Activated CD4-positive, alpha-beta T cell treated with anti-CD3 and anti-CD28 coated beads for 4 hours (primary cell): ENCODE data around the gene CACNA1G.

Experiments used
- DNase-seq, 2 donors: peaks; one replicate each; pipeline ENCODE4 v3.0.0-alpha.2; 2020

The CACNA1G gene

GRCh38 chr17:50635732-50635981 lies 75.1 kb downstream of the CACNA1G start:
- no peak for DNase-seq

DNA sequence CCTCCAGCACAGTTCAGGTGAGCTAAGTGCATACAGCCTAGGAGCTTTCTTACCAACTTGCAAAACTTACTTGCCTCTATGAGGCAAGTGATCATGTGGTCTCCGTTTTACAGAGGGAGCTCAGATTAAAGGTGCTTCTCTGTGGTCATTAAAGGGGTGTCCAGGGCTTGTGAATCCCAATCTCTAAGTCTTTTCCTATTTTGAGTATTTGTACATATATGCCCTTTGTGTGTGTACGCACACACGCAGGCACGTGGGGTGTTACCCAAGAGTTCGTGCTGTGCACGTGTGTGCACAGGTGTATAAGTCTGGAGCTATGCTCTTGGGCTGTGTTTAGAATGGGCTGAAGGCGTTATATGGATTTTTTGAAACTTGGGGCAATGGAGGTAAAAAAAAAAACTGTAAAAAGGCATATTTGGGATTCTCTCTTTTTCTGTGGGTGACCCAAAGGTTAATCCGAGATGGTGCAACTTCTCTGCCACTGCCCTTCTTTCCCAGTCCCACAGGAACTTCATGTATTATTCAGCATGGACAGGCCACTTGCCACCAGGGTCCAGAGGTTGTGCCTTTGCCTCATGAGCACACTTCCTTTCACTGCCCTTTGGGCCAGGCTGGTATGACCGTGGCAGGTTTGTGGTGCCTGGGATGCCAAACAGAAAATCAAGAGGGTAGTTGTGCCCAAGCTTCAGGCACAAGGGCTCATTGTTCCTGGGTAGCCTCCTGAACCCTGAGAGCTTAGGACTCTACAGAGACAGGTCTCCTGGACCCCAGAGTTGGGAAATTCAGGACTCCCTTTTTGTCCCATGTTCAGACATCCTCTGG lies 75.7 kb downstream of the CACNA1G start:
- no peak for DNase-seq

GRCh38 chr17:50636804-50637195 lies 76.3 kb downstream of the CACNA1G start:
- DNase-seq = no peak

DNA sequence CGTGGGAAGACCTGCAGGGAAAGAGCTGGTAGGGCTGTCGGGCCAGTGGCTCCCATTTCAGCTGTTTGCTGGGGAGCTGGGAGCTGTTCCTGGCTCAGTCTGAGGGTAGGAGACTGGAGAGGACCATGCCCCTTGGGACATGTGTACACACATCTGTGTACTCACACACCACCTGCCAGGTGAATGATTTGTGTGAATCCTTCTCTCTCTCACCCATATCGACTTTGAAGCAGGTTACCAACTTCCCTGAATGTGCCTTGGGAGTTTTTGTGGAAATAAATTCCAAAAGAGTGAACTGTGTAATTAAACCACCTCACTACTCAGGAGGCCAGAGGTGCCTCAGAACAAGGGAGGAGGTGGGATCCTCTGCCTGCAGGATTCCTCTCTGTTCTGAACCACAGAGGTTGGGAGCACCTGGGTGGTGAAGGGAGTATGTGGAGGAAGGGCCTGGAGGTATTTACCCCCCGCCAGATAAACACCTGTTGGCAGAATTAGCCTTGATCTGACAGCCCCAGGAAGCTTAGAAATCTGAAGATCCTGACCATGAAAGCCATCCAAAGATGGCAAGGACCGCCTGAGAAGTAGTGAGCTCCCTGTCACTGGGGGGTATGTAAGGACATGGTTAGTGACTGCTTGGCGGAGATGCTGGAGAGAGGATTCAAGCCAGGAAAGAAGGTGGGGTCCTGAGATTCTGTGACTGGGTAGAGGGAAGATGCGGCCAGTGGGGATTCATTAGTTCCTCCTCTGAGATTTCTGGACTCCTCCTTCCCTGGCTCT lies 77.5 kb downstream of the CACNA1G start:
- no peak for DNase-seq

DNA sequence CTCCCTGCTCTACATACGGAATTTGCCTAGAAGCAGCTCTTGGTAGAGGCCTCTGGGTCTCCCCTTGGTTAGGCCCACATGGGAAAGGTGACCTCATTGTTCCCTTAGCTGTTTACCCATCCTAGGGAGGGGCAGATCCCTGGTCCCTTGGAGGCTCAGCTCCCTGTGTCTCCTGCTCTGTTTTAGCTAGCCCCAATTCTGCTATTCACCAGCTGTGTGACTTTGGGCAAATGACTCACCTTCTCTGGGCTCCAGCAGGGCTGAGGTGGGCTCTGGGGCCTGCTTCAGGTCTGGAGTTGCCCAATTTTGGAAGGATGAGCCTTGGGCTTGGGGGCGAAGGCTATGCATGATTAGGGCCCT lies 78.1 kb downstream of the CACNA1G start:
- no peak for DNase-seq

GRCh38 chr17:50638966-50639713 lies 78.6 kb downstream of the CACNA1G start:
- no peak for DNase-seq

DNA sequence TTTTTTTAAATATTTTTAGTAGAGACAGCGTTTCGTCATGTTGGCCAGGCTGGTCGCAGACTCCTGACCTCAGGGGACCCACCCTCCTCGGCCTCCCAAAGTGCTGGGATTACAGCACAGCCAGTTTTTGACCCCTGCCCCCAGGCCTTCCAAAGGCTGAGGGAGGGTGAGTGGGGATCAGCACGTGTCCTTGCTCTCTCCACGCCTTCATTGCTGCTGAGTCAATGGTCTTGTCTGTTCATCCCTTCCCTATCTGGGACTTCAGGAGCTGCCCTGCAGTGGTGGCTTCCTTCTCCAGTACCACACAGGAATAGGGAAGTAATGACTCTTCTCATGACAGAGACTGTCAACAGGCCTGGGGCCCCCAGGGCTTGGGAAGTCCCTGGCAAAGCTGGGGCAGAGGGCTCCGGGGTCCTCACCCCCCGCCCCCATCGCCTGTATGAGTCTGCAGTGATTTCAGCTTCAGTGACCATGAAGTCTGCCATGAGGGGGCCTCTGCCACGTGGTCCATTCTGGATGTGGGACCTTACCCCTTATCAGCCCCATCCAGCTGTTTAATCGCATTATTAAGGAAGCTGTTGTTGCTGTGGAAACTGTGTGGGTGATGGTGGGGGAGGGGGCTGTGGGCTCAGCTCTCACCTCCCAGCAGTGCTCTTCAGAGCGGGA lies 80.3 kb downstream of the CACNA1G start:
- no peak for DNase-seq

- no peak for DNase-seq
Observed at GRCh38 chr17:50641357-50641756, 80.8 kb downstream of the CACNA1G start.

- no peak for DNase-seq
Observed at GRCh38 chr17:50642071-50642721, 81.7 kb downstream of the CACNA1G start.

DNA sequence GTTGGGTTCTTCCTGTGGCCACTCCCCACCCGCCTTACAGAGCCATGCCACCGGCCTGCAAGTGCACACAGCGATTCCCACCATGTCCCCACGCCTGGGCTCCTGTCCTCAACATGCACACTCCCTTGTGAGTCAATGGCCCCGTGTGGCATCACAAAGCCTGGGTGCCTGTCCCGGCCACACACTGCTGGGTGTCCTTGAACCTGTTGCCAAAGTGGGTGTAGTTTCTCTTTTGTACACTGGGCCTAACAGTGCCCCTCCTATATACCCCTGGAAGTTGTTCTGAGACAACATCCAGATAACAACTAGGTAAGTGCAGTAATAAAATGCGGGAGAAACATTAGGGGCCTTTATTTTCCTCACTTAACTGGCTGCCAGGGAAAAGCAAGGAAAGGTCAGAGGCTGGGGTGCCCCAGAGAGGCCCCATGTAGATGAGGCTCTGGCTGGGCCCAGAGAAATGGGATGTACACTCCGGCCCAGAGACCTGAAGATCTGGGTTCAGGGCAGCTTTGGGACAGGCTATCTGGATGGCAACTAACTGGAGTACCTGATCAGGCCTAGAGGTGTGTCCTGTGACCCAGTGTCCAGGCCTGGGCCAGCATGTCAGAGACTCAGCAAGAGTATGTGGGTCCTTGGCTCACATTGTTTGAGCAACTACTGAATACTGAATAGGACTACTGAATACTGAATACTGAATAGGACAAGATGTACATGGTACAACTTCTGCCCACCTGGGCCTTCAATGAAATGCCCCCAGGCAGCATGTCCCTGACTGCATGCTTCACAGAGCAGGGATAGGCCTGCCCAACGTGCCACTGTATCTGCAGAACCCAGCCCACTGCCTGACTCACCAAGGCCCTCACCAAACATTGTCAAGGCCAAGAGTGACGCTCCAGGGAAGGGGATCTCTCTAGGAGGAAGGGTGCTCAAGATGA lies 82.5 kb downstream of the CACNA1G start:
- DNase-seq = no peak

DNA sequence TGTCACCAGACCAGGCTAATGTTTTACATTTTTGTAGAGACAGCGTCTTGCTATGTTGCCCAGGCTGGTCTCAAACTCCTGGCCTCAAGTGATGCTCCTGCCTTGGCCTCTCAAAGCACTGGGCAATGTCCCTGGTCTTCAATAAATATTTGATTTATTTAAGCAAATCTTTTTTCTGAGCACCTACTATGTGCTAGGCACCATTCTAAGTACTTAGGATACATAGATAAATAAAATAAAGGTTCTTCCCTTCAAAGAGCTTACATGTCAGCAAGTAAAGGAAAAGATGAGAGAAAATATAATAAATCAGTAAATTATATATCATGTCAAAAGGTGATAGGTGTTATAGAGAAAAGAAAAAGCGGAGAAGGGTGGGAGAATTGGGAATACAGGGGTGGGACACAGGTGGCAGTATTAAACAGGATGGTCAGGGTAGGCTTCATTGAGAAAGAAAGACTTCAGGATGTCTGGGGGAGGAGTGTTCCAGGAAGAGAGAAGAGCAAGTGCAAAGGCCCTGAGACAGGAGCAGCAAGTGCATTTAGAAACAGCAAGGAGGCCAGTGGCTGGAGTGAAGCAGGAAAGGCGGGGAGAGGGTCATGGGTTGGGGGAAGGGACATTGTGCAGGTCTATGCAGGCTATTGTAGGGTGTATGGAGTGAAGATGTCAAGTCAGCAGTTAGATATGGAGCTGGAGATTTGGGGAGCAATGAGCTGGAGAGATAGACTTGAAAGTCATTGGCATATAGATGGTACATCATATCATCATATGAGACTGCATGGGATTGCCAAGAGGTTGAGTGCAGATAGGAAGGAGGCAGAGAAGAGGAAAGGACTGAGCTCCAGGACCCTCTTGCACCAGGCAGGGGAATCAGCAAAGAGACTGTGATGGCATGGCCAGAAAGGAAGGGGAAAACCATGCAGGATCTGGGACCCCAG lies 85.5 kb downstream of the CACNA1G start:
- DNase-seq = no peak

DNA sequence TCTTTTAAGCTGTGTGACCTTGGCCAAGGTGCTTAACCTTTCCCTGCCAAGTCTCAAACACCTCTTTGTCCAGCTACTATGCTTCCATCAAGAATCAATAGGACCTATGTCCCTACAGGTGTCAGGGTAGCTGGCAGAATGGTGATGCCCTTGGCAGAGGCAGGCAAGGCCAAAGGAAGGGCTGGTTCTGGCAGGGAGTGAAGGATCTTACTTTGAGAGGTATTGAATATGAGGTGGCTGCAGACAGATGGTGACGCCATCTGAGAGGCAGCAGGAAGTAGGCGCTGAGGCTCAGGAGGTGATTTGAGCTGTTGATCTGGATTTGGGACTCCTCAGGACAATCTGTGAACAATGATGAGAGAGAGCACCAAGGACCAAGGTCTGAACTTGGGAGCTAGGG lies 86.7 kb downstream of the CACNA1G start:
- no peak for DNase-seq

GRCh38 chr17:50649042-50649908 lies 88.8 kb downstream of the CACNA1G start:
- DNase-seq = no peak

DNA sequence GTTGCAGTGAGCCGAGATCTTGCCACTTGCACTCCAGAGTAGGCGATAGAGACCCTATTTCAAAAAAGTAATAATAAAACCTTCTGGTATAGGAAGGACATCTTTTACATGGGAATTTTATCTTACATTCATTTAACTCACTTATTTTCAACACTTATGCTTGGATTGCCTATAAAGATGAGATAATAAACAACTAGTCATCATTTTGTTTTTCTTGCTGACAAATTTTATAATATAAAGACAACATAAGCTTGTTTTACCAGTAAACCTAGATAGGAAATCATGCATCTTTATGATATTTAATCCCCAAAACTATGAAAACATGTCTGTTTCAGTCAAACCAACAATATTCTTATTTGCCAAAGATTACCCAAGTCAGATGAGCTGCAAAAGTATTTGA lies 91.1 kb downstream of the CACNA1G start:
- no peak for DNase-seq

DNA sequence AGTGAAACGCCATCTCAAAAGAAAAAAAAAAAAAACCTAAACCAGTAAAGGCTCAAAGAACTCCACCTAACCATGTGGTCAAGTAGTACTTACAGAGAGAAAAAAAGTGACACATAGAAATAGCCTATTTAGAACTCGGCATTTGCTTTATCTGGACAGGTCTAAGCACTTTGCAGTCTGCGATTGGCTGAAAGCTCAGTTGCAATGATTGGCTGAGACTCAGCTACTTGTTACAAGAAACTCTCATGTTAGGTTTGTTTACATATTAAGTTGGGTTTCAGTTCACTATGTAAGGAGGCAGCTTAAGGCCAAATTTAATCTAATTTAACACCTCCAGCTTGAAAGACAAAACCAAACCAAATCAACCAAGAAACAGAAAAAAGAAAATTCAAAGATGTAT lies 93.2 kb downstream of the CACNA1G start:
- DNase-seq = no peak

GRCh38 chr17:50656509-50656908 lies 96.0 kb downstream of the CACNA1G start:
- no peak for DNase-seq

DNA sequence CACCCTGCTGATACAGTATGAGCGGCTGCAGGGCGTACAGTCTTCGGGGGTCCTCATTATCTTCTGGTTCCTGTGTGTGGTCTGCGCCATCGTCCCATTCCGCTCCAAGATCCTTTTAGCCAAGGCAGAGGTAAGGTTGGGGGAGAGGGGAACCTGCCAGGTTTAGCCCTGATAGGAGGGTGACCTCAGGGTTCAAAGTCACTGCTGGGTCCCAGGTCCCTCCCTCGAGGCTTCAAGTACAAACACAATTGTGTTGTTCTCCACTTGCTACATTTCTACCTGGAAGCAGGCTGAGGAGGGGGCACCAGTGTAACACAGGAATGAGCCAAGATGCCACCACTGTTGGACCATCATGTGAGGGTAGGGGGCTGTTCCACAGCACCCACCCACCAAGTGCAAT lies 96.5 kb downstream of the CACNA1G start:
- no peak for DNase-seq

- no peak for DNase-seq
Observed at GRCh38 chr17:50657627-50658026, 97.1 kb downstream of the CACNA1G start.

DNA sequence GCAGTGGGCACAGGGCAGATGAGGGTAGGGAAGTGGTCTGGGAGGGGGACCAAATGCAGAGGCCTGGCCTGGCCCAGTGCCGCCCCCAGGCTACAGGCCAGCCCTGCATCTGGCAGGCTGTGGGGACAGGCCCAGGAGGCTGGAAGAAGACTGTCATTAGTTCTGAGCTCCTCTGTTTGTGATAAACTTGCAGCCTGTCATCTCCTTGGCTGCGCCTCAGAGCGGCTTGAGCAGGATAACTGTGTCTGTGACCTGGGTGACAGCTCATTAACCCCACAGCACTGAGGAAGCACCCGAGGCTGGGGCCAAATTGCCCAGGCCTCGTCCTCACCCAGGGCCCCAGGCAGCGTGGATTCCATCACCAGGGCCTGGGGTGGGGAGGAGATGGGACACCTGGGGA lies 98.1 kb downstream of the CACNA1G start:
- no peak for DNase-seq

GRCh38 chr17:50659179-50659578 lies 98.7 kb downstream of the CACNA1G start:
- DNase-seq = no peak
